Hepatocyte (in vitro differentiated cells): ENCODE results near the gene KIAA0319L.

Experiments used
- EZH2 ChIP-seq: fragments of 200-600 bp; sonication (generic); IDR thresholded peaks from 2 replicates; pipeline ENCODE4 v1.6.1; 2016; ENCODE audit warnings: antibody characterized with exemption, mild to moderate bottlenecking, borderline replicate concordance
- EZH2phosphoT487 ChIP-seq: fragments of 200-600 bp; sonication (generic); IDR thresholded peaks from one replicate; pipeline ENCODE4 v1.6.1; 2018; ENCODE audit warnings: antibody characterized with exemption, mild to moderate bottlenecking, low read depth, moderate library complexity; ENCODE audit not compliant: unreplicated experiment, severe bottlenecking
- TF ChIP-seq, protein P1 (sequence below): fragments of 200-600 bp; sonication (generic); IDR thresholded peaks from 2 replicates; pipeline ENCODE4 v1.5.1; 2016; ENCODE audit warnings: antibody characterized with exemption, mild to moderate bottlenecking; ENCODE audit not compliant: poor library complexity

DNA sequence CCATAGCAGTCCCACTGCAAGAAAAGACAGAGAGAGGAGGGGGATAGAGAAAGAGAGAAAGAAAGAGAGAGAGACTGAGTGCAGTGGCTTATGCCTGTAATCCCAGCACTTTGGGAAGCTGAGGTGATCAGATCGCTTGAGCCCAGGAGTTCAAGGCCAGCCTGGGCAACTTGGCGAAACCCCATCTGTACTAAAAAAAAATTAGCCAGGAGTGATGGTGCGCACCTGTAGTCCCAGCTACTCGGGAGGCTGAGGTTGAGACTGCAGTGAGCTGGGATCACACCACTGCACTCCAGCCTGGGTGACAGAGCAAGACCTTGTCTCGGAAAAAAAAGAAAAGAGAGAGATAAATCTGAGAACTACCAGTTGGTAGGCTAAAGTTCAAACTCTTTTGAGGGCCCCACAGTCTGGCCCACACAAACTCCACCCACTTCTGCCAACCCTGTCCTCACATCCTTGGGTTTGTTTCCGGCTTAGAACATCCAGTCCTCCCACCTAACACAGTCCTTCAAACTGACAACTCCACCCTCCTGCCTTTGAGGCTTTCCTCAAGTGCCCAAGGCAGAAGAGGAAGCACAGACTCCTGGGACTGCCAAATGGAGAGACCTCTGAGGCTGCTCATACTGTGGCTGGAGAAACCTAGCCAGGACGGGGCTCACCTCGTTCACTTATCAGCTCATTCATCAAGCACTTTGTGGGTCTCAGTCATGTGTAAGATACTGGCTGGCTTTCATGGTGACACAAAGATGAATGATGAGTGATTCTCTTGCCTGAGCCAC lies 36.0 kb upstream of the KIAA0319L start:
- TF ChIP-seq, protein P1, sequence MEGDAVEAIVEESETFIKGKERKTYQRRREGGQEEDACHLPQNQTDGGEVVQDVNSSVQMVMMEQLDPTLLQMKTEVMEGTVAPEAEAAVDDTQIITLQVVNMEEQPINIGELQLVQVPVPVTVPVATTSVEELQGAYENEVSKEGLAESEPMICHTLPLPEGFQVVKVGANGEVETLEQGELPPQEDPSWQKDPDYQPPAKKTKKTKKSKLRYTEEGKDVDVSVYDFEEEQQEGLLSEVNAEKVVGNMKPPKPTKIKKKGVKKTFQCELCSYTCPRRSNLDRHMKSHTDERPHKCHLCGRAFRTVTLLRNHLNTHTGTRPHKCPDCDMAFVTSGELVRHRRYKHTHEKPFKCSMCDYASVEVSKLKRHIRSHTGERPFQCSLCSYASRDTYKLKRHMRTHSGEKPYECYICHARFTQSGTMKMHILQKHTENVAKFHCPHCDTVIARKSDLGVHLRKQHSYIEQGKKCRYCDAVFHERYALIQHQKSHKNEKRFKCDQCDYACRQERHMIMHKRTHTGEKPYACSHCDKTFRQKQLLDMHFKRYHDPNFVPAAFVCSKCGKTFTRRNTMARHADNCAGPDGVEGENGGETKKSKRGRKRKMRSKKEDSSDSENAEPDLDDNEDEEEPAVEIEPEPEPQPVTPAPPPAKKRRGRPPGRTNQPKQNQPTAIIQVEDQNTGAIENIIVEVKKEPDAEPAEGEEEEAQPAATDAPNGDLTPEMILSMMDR, result no peak
- TF ChIP-seq EZH2 (no peak), EZH2phosphoT487 (no peak)
